HS-27A (cell line): Measurements from ENCODE around the gene SLC25A21.
"Not testable (repeated sequence)": the region's sequence is repeated elsewhere in the genome, so short reads cannot be mapped to it uniquely, and the experiment has no call there.

Experiments
- DNase-seq: peaks from one replicate; pipeline ENCODE4 v3.0.0-alpha.2; 2012; ENCODE audit warnings: low read depth, missing footprints

Gene SLC25A21

GRCh38 chr14:37172024-37172869 is at the start of gene SLC25A21:
Gene SLC25A21, minus strand, starts transcription at chr14:37172606.
- DNase-seq: peak; percentile 86

GRCh38 chr14:37221073-37221472 is 48.7 kb upstream of the SLC25A21 start:
- DNase-seq: no peak

GRCh38 chr14:37215345-37215744 is 42.9 kb upstream of the SLC25A21 start:
- no peak for DNase-seq

DNA sequence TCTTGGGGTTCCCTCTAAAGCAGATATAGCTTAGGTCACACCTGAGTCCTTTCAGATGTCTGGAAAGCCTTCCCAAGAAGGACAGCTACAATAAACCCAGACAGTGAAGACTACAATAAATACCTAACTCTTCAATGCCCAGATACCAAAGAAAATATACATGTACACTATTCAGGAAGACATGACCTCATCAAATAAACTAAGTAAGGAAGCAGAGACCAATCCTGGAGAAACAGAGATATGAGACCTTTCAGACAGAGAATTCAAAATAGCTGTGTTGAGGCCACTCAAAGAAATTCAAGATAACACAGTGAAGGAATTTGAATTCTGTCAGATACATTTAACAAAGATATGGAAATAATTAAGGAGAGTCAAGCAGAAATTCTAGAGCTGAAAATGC is 40.6 kb upstream of the SLC25A21 start:
- no peak for DNase-seq

DNA sequence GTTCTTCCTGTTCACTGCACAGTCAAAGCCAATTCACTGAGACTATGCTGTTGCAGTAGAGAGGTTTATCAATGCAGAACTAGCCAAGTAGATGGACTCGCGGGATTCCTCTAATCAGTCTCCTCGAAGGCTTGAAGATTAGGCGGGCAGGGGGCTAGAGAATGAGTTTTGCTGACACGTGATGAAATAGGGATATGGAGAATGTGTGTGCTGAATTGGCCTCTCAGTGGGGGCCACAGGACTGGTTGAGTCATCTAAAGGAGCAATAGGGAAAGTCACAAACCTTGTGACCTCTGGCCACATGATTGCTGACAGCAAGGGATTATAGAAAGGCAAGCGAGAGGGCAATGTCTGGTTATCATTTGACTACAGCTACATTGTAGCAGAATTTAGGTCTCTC is 38.0 kb upstream of the SLC25A21 start:
- DNase-seq: no peak

GRCh38 chr14:37209617-37210016 is 37.2 kb upstream of the SLC25A21 start:
- DNase-seq: not testable (repeated sequence)

DNA sequence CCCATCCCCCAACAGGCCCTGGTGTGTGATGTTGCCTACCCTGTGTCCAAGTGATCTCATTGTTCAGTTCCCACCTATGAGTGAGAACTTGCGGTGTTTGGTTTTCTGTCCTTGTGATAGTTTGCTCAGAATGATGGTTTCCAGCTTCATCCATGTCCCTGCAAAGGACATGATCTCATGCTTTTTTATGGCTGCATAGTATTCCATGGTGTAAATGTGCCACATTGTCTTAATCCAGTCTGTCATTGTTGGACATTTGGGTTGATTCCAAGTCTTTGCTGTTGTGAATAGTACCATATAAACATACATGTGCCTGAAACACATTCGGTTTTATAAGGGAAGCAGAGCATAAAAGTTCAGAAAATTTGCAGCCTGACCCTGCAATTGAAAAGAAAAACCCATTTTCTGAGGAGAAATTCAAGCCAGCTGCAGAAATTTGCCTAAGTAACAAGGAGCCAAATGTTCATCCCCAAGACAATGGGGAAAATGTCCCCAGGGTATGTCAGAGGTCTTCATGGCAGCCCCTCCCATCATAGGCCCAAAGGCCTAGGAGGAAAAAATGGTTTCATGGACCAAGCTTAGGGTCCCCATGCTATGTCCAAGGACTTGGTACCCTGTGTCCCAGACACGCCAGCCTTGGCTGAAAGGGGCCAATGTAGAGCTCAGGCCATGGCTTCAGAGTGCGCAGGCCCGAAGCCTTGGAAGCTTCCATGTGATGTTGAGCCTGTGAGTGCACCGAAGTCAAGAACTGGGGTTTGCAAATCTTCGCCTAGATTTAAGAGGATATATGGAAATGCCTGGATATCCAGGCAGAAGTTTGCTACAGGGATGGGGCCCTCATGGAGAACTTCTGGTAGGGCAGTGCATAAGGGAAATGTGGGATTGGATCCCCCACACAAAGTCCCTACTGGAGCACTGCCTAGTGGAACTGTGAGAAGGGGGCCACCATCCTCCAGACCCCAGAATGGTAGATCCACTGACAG is 33.5 kb upstream of the SLC25A21 start:
- DNase-seq: not testable (repeated sequence)

GRCh38 chr14:37203423-37203822 is 31.0 kb upstream of the SLC25A21 start:
- no peak for DNase-seq

- no peak for DNase-seq
Observed at GRCh38 chr14:37202812-37203211, 30.4 kb upstream of the SLC25A21 start.

- no peak for DNase-seq
Observed at GRCh38 chr14:37202265-37202664, 29.9 kb upstream of the SLC25A21 start.

- DNase-seq: no peak
Observed at GRCh38 chr14:37201724-37202123, 29.3 kb upstream of the SLC25A21 start.

GRCh38 chr14:37198907-37199306 is 26.5 kb upstream of the SLC25A21 start:
- no peak for DNase-seq

GRCh38 chr14:37198273-37198598 is 25.8 kb upstream of the SLC25A21 start:
- no peak for DNase-seq

- peak; percentile 83 for DNase-seq
Observed at GRCh38 chr14:37197421-37198272, 25.2 kb upstream of the SLC25A21 start, which contains the start of gene MIPOL1. Gene MIPOL1, plus strand, starts transcription at chr14:37197937. Its CDS starts 49,952 bp downstream, at chr14:37247889.

- DNase-seq: no peak
Observed at GRCh38 chr14:37196604-37197420, 24.4 kb upstream of the SLC25A21 start.

- DNase-seq: no peak
Observed at GRCh38 chr14:37195327-37195726, 22.9 kb upstream of the SLC25A21 start.

GRCh38 chr14:37194698-37195097 is 22.3 kb upstream of the SLC25A21 start:
- no peak for DNase-seq

- DNase-seq: not testable (repeated sequence)
Observed at GRCh38 chr14:37189733-37190132, 17.3 kb upstream of the SLC25A21 start.

- not testable (repeated sequence) for DNase-seq
Observed at GRCh38 chr14:37187840-37188577, 15.6 kb upstream of the SLC25A21 start.

DNA sequence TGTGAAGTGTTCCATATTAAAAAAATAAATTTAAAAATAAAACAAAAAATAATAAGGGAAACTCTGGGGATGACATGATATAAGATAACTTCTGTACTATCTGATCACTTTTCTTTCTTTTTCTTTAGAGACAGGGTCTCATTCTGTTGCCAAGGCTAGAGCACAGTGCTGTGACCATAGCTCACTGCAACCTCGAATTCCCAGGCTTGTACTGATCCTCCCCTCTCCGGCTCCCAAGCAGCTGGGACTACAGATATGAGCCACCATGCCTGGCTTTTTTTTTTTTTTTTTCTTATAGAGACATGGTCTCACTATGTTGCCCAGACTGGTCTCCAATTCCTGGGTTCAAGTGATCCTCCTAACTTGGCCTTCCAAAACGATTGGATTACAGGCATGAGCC is 14.9 kb upstream of the SLC25A21 start:
- DNase-seq: no peak
